ENCODE measurements around the gene DCTN1.

GRCh38 chr2:74328074-74328473, 52.0 kb downstream of the DCTN1 start:
- TF ChIP-seq CTCF (IDR thresholded peaks at IDR 0.05; ENCODE audit: low read depth, low read length) (no peak), POLR2A (IDR thresholded peaks at IDR 0.05; ENCODE audit: extremely low read depth, insufficient read length) (no peak)
